Stimulated activated CD8-positive, alpha-beta memory T cell treated with anti-CD3 and anti-CD28 coated beads, Interleukin-7, amount 100 ng/mL, for 1 hour (primary cell): Measurements from ENCODE around the gene PNMA6E.

ENCODE experiments used
- DNase-seq, 2 donors: peaks; one replicate each; pipeline ENCODE4 v3.0.0-alpha.2; 2020; ENCODE audit warnings: low read depth in 2 of 2

Gene PNMA6E

DNA sequence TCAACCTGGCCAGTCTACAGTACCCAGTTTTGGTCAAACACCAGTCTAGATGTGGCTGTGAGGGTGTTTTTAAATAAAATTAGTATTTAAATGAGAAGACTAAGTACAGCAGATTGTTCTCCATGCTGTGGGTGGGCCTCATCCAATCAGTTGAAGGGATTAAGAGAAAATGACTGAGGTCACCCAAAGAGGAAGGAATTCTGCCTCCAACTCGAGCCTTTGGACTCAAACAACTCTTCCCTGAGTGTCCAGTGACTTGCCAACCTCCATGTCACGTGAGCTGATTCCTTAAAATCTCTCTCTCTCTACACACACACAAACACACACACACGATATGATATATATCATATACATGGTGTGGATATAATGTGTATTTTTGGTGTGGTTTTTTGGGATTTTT is 34.7 kb upstream of the PNMA6E start:
- DNase-seq = no peak

DNA sequence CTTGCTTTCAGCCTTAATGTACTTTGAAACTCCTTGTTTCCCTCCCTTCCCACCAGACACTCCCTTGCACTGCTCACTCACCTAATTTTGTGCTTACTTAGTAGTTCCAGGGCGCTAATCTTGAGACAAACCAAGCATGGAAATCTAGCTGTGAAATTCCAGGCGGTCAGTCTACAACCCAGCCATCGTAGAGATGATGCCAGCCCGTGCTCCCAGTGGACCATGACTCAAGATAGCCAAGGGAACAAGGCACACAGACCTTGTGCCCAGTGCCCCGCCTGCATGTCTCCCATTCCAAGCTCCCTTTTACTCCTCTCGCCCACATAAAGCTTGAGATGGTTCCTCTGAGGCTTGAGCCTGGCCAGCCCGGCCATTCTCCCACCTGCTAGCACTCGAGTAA is 33.7 kb upstream of the PNMA6E start:
- no peak for DNase-seq

- DNase-seq = no peak
Observed at GRCh38 chrX:153433781-153434285, 32.7 kb upstream of the PNMA6E start.

DNA sequence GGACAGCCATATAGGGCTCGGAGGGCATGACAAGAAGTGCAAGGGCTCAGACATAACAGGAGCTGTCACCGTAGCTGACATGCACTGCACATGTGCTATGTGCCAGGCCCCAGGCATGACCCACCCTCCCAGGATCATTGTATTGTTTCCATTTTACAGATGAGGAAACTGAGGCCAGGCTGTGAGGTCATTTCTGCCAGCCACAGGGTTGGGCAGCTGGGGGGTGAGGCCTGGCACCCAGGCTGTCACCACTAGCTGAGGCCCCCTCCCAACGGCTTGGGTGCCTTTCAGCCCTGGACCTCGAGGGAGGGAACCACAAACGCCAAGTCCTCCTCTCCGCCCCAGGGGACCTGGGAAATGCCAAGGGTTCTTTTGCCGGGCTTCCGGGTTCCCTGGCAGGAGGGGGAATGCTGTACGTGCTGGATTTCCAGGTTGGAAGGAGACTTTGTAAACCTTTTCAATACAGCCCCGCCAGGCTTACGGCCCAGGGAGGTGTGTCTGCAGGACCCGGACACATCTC is 32.1 kb upstream of the PNMA6E start:
- DNase-seq = no peak

DNA sequence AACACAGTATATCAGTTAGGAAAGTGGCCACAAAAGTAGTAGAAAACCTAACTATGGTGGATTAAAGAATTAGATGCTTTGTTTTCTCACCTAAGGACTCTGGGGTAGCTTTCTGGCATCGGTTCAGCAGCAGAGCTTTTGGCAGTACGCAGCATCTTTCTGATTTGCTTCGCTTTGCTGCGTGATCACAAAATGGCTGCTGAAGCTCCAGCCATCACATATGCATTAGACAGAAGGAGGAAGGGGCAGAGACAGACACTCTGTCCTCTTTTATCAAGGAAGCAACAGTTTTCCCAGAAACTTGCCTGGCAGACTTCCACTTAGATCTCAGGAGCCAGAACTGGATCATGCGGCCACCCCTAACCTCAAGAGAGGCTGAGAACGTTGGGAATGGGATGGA is 29.6 kb upstream of the PNMA6E start:
- DNase-seq = no peak

DNA sequence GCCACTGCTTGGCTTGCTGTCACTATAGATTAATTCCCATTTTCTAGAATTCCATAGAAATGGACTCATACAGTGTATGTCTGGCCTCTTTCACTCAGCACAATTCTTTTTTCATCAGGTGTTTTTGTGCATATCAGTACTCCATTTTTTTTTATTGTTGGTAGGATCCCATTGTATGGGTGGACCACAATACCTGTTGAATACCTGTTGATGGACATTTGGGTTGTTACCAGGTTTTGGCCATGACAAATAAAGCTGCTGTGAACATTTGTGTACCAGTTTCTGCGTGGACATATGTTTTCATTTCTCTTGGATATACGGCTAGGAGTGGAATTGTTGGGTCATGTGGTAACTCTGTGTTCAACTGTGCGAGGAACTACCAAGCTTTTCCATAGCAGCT is 25.1 kb upstream of the PNMA6E start:
- DNase-seq = no peak

DNA sequence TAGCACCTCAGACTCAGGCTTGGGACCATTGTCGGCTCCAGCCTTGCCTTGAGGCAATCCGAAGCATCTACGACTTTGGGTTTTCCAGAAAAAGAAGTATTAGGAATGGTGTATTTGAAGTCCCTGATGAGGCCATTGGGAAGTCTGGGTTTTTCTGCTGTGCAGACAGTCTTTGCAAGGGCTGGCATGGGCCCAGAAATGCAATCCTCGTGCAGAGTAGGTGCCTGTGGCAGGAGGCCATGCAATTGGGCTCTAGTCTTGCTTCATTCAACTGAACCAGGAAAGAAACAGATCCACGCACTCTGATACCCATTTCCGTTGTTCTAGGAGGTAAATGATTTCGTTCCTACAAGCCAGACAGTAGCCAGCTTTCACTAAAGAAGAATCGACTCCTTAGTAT is 22.5 kb upstream of the PNMA6E start:
- no peak for DNase-seq

DNA sequence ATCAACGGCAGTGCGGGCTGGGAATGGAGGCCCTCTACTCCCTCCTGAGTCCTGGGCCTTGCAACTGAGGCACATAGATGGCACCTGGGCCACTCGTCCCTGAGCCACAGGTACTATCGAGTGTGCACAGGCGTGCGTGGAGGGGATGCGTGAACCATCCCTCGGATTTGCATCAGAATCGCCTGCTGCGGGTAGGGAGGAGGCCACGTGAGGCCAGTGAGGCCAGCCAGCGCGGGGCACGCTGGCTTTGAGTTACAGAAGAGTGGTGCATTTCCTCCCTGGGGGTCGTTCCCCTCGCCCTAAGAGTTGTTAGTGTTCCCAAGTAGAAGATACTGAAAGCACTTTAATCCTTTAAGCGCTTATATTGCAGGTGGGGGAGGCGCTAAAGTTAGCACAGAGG is 20.7 kb upstream of the PNMA6E start:
- no peak for DNase-seq

- DNase-seq = no peak
Observed at GRCh38 chrX:153420851-153421599, 19.9 kb upstream of the PNMA6E start.

- no peak for DNase-seq
Observed at GRCh38 chrX:153417637-153418036, 16.5 kb upstream of the PNMA6E start.

DNA sequence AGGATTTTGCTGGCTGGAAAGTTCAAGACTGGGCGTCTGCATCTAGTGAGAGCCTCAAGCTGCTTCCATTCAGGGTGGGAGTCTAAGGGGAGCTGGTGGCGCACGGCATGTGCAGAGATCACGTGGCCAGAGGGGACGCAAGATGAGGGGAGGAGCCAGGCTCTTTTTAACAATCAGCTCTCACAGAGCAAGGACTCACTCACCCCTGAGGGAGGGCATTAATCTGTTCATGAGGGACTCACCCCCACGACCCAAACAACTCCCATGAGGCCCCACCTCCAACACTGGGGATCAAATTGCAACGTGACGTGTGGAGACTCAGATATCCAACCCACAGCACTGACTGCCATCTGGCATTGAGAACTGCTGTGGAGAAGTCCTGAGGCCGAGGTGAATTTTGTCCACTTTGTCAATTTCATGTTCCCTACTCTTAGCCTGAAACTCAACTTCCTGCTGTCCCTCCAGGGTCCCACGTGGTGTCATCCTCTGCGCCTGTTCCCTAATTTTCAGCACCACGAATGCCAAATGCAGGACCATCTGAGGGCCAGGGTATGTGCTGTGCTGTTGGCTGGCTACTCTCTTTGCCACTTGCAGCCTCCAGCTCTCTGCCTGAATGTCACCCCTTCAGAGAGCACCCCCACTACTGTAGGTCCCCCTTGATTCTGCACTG is 15.8 kb upstream of the PNMA6E start:
- DNase-seq = no peak

GRCh38 chrX:153414856-153415510 is 13.8 kb upstream of the PNMA6E start:
- DNase-seq = no peak

DNA sequence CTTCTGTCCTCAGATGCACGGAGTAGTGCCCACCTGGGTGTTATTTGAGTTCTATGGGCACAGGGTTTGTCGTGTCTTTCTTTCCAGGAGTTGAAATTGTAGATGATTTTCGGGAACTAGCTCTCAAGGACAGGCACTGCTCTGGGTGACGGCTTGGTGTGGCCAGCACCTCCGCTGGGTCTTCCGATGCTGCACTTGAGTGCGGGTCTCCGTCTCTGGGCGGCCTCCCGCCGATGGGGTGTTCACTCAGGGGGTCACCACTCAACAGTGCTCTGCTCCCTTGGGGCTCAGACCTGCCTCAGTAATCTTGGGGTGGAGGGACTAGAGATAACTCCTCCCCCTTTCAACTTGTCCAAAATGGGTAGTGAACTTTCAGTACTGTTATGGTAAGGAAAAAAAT is 12.6 kb upstream of the PNMA6E start:
- DNase-seq = no peak

DNA sequence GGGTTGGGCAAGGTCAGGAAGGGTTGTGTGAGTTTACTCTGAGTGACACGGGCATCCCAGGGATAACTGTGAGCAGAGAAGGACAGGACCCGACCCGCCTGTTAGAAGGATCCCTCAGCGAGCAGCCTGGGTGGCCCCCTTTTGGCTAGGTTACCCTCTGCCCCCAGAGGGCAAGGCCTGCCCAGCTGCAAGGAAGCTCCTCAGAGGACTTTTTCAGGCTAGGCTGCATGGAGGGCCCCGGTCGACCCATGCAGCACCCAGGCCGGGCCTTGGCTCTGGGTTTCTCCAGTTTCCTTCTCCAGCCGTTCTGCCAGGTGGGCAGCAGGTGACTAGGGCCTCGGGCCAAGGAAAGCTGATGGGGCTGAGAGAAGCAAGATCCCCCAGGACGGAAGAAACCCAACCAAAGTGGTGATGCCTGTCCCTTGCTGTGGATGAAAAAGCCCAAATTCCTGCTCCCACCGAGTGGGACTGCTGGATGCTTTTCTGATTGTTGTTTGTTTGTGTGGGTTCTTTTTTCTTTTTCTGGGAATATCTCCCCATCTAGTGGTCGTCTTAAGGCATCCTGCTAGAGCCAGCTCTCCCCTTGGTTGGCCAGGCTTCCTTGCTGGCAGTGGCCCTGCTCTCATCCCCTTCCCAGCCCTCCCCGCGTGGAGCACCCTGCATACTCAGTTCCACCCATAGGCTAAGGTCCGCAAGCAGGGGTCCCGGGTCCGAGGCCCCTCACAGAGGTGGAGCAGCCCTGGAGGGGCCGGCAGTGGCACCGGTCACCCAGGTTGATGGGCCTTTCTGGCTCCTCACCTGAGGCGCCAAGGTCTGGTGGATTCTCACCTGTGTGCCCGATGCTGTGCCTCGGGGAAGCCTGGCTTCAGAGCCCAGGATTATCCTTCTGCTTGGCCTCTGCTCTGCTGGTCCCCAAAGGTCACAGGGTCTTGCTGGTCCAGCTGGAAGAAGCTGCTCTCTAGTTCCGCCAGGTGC is 11.9 kb upstream of the PNMA6E start:
- no peak for DNase-seq

DNA sequence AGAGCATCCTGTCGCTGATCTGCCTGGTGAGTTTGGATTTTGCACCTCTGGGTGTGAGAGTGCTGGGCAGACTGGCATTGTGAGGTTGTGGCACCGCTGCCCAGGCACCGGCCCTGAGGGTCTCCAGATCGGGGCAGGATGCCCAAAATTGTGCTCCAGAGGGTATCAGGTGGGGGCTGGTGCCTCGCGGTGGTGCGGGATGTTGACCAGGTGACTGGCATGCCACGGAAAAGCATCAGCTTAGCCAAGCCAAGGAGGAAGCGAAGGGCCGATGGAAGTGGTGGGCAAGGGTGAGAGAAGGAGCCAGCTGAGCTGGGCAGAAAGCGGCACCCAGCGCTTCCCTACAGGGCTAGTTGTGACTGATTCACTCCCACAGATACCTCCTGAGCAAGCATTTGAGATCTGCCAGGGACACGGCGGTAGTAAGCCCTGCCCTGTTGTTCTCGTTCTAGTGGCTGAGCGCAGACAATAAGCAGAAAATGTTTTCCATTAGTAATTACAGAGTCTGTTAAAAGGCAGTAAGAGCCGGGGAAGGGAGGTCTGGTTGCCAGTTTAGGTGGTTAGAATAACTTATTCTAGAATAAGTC is 10.9 kb upstream of the PNMA6E start:
- no peak for DNase-seq

GRCh38 chrX:153411255-153411987 is 10.3 kb upstream of the PNMA6E start, which contains the start of gene ZFP92:
TSS of gene ZFP92 (plus strand) at chrX:153411472. CDS start at chrX:153418323, 6,851 bp downstream.
- DNase-seq = peak in 1 of 2 donors; percentile 8

GRCh38 chrX:153410888-153411254 is 9.7 kb upstream of the PNMA6E start:
- no peak for DNase-seq

DNA sequence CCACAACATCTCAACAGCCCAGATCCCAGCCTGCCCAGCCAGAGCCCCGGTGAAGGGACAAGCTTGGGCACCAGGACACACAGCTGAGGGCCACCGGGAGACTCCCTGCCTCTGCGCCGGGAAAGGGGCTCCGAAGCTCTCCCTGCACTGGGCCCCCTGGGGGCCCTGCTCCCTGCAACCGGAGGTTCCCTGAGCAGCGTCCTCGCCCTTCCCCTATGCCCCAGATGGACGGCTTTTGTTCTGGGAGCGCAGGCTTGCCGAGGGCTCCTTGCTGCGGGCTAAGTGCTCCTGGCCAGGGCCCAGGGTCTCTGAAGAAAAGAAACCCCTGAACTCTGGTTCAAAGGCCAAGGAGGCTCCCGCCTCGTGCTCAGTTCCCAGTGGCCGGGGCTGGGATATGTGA is 9.2 kb upstream of the PNMA6E start:
- no peak for DNase-seq

DNA sequence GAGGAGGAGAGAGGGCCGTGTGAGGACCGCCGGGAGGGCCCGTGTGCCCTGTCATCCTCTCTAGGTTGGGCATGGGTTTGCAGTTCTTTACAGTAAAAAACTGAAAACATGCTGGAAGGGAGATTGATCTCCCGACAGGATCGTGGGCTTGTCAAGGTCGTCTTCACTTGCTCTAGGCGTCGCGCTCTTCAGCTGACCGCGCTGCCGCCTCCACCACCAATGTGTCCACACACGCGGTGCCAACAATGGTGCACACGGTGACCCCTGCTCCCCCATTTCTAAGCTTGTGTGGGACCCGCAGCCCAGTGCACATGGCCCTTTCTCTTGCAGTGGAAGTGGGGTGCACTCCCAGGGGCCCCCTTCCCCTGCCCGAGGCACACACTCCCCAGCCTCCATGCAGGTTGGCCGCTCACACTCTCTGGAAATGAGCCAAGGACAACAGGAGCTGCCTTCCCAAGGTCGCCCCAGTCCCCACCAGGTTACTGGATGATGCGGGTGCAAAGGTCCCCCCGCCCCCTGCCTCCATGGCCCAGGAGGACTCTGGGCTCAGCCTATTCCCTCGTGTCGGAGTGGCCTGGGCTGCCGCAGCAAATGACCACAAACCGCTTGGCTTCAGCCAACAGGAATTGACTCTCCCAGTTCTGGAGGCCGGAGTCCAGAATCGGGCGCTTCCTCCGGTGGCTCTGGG is 8.4 kb upstream of the PNMA6E start:
- no peak for DNase-seq

GRCh38 chrX:153408871-153409351 is 7.8 kb upstream of the PNMA6E start:
- DNase-seq = no peak
